ENCODE measurements around the gene WSB1. TPM values are rescaled to one million over a fixed set of nuclear protein-coding genes. Genes with fewer than 3 reads are reported as not detected.

WSB1 gene
- total RNA-seq, 2 donors from 2014 or later = 214 to 284 TPM

DNA sequence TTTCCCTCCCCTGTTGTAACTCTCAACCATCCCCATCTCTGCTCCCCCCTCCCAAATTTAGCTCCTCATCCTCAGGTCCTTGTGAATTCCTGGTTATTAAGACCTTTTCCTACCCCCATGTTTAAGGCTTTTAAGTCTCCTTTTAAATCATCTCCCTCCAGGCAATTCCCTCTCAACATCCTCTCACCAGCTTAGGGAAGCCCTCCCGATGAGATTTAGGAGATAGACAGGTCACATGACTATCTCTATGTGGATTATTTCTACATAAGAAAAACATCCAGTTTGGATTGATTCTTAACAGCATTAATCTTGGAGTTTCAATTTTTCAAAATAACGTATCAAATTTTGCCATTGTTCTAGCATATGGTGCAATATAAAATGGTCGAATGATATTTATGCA, 12.5 kb upstream of the WSB1 start:
- H3K4me3 ChIP-seq = no peak overlapping the region
- no peaks in the 10 kb centered on the region for H3K4me1 ChIP-seq (ENCODE audit: control insufficient read depth in 1 of 2, low read depth in 2 of 2)
- ATAC-seq (ENCODE audit: insufficient number of reproducible peaks, low FRiP score, low read depth) (no peak), DNase-seq (ENCODE audit: low spot score) (no peak)
- no peaks in the 10 kb centered on the region for H3K36me3 ChIP-seq
- TF ChIP-seq, protein P1, sequence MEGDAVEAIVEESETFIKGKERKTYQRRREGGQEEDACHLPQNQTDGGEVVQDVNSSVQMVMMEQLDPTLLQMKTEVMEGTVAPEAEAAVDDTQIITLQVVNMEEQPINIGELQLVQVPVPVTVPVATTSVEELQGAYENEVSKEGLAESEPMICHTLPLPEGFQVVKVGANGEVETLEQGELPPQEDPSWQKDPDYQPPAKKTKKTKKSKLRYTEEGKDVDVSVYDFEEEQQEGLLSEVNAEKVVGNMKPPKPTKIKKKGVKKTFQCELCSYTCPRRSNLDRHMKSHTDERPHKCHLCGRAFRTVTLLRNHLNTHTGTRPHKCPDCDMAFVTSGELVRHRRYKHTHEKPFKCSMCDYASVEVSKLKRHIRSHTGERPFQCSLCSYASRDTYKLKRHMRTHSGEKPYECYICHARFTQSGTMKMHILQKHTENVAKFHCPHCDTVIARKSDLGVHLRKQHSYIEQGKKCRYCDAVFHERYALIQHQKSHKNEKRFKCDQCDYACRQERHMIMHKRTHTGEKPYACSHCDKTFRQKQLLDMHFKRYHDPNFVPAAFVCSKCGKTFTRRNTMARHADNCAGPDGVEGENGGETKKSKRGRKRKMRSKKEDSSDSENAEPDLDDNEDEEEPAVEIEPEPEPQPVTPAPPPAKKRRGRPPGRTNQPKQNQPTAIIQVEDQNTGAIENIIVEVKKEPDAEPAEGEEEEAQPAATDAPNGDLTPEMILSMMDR (IDR thresholded peaks at IDR 0.05) = no peak
- no peak overlapping the region for H3K27ac ChIP-seq
- no peaks in the 10 kb centered on the region for H3K27me3 ChIP-seq (replicated peaks; ENCODE audit: insufficient read depth)
- H3K9me3 ChIP-seq = no peaks in the 10 kb centered on the region

DNA sequence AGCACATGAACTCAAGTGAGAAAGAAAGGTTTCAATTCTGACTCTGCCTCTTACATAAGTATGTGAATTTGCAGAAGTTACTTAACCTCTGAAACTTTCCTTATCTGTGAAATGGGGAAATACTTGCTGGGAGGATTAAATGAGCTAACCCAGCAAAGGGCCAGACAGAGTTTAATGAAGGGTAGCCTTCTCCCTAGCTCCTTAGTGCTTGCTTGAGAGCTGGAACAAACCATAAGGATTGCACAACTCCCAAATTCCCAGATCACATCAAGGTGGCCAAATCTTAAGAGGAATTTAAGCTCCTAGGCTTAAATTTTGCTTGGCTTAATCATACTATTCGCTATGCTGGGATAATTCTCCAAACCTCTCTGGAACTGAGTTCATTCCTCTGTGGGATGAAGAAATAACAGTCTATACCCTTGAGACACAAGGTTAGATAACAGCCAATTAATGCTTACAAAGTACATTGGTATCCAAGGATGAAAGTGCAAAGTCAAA, 11.8 kb upstream of the WSB1 start:
- no peaks in the 10 kb centered on the region for H3K36me3 ChIP-seq
- H3K27ac ChIP-seq = no peak overlapping the region
- TF ChIP-seq, protein P1 (IDR thresholded peaks at IDR 0.05) = no peak
- DNase-seq (ENCODE audit: low spot score) = no peak
- H3K9me3 ChIP-seq = no peaks in the 10 kb centered on the region
- no peaks in the 10 kb centered on the region for H3K4me1 ChIP-seq (ENCODE audit: control insufficient read depth in 1 of 2, low read depth in 2 of 2)
- H3K27me3 ChIP-seq (replicated peaks; ENCODE audit: insufficient read depth) = no peaks in the 10 kb centered on the region
- peak; percentile 48 for ATAC-seq (ENCODE audit: insufficient number of reproducible peaks, low FRiP score, low read depth)
- H3K4me3 ChIP-seq = no peak overlapping the region

DNA sequence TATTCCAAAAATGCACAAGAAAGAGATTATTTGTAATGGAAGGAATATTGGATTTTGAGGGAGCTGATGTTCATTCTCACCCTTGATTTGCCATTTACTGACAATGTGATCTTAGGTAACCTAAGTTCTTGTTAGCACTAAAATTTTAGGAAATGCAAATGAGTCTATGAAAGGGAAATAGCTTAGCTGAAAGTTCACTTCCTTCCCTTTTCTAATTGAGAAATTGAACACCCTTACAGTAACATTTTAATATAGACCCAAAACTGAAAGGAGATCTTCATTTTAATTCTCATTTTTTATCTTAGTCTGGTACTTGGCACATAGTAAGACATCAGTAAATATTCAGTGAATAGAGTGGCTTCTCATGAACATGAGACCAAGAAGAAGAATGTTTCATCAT, 10.9 kb upstream of the WSB1 start:
- TF ChIP-seq, protein P1 (IDR thresholded peaks at IDR 0.05) = no peak
- no peaks in the 10 kb centered on the region for H3K36me3 ChIP-seq
- no peak overlapping the region for H3K4me3 ChIP-seq
- H3K27me3 ChIP-seq (replicated peaks; ENCODE audit: insufficient read depth) = no peaks in the 10 kb centered on the region
- H3K27ac ChIP-seq = no peak overlapping the region
- no peaks in the 10 kb centered on the region for H3K9me3 ChIP-seq
- no peak for ATAC-seq (ENCODE audit: insufficient number of reproducible peaks, low FRiP score, low read depth)
- H3K4me1 ChIP-seq (ENCODE audit: control insufficient read depth in 1 of 2, low read depth in 2 of 2) = no peaks in the 10 kb centered on the region
- DNase-seq (ENCODE audit: low spot score) = no peak

DNA sequence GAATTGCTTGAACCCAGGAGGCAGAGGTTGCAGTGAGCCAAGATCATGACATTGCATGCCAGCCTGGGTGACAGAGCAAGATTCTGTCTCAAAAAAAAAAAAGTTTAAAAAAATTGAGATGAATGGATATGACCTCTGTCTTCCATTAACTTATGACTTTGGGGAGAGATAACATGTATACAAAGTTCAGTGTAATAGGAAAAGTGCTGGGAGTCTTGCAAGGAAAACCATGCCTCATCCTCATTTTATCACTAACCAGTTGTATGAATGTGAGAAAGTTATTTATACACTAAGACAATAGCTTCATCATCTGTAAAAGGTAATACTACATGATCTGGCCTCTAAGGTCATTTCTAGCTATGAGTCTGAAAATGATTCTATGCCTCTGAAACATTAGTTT, 10.2 kb upstream of the WSB1 start:
- Histone ChIP-seq H3K27ac (no peak overlapping the region), H3K4me3 (no peak overlapping the region), H3K4me1 (ENCODE audit: control insufficient read depth in 1 of 2, low read depth in 2 of 2) (no peaks in the 10 kb centered on the region), H3K36me3 (no peaks in the 10 kb centered on the region), H3K9me3 (no peaks in the 10 kb centered on the region), H3K27me3 (replicated peaks; ENCODE audit: insufficient read depth) (no peaks in the 10 kb centered on the region)
- ATAC-seq (ENCODE audit: insufficient number of reproducible peaks, low FRiP score, low read depth) (no peak), DNase-seq (ENCODE audit: low spot score) (no peak)
- TF ChIP-seq, protein P1 (IDR thresholded peaks at IDR 0.05) = no peak

DNA sequence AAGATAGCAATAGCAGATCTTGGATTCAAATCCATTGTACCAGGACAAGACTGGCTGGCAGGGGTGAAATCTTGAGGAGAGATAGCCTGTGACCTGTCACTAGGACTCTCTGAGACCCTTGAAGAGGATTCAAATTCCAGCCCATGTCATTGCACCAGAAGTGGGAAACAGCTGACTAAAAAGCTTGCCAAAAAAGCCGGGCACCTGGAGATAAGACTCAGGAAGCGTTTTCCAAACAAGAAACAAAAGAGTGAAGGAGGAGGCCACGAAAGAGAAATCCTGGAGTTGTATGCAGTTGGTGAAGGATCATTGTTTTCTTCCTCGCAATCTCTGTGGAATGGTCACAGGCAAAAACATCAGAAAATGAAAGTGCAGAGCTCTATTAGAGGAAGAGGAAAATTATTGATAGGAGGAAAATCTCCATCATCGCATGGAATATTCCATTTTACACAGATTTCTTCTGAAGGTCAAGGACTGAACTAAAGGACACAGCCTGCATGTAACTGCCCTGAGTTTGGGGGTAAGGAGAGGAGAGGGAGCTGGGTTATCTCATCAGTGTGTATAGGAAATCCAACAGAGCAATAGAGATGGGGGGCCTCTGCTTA, 9.0 kb upstream of the WSB1 start:
- Histone ChIP-seq H3K27me3 (replicated peaks; ENCODE audit: insufficient read depth) (no peaks in the 10 kb centered on the region), H3K36me3 (no peaks in the 10 kb centered on the region), H3K4me1 (ENCODE audit: control insufficient read depth in 1 of 2, low read depth in 2 of 2) (no peaks in the 10 kb centered on the region), H3K27ac (no peak overlapping the region), H3K9me3 (no peaks in the 10 kb centered on the region), H3K4me3 (no peak overlapping the region)
- TF ChIP-seq, protein P1 (IDR thresholded peaks at IDR 0.05) = no peak
- DNase-seq (ENCODE audit: low spot score) = no peak
- ATAC-seq (ENCODE audit: insufficient number of reproducible peaks, low FRiP score, low read depth) = no peak
